Measurements from ENCODE around the gene PELO.
"Not testable (repeated sequence)": the region's sequence is repeated elsewhere in the genome, so short reads cannot be mapped to it uniquely, and the experiment has no call there.

PELO gene

DNA sequence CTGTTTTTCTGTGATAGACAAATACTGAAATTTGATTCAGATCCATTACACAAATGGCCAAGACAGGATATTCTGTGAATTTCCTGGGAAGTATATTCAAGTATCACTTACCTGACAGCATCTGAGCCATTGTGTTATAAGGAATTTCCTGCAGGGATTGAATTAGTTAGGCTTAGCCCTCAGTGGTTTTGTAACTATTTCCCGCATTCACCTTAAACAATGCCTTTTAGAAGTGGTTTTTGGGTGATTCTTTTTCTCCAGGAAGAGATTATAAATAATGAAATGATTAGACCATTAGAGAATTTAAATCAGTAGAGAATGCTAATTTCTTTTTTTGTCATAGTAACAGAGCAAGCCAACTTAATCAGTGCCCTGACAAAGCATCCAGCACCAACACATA lies 30.6 kb downstream of the PELO start:
- Histone ChIP-seq H3K9me3 (ENCODE audit: insufficient read depth, low read length) (no peaks in the 10 kb centered on the region), H3K9ac (ENCODE audit: insufficient read length, low read depth) (no peak overlapping the region), H3K4me1 (ENCODE audit: insufficient read depth, insufficient read length) (no peaks in the 10 kb centered on the region), H3K4me3 (ENCODE audit: insufficient read length, low read depth) (no peak overlapping the region), H3K36me3 (ENCODE audit: insufficient read depth, insufficient read length, low read length) (no peaks in the 10 kb centered on the region), H3K27me3 (ENCODE audit: insufficient read depth, insufficient read length) (no peaks in the 10 kb centered on the region)
- no peak for TF ChIP-seq ZNF274 (IDR thresholded peaks at IDR 0.05; ENCODE audit: low read depth, low read length)
- DNase-seq (ENCODE audit: low read depth, low spot score), result no peak

DNA sequence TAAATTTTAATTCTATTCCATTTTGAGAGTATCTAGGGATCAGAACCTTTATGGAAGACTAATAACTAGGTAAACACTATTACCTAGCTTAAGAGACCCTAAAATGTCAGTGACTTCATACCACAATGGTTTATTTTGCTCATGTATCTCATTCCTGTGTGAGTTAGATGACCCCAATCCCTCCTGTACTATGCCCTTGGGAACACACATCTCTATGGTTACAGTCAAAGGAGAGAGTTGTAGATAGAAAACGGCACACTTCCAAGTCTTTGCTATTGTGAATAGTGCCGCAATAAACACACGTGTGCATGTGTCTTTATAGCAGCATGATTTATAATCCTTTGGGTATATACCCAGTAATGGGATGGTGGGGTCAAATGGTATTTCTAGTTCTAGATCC lies 31.1 kb downstream of the PELO start:
- not testable (repeated sequence) for H3K9ac ChIP-seq (ENCODE audit: insufficient read length, low read depth); H3K4me1 ChIP-seq (ENCODE audit: insufficient read depth, insufficient read length)

GRCh38 chr5:52821901-52822300 lies 34.2 kb downstream of the PELO start:
- no peak for DNase-seq (ENCODE audit: low read depth, low spot score)
- H3K36me3 ChIP-seq (ENCODE audit: insufficient read depth, insufficient read length, low read length), result no peaks in the 10 kb centered on the region
- no peaks in the 10 kb centered on the region for H3K9me3 ChIP-seq (ENCODE audit: insufficient read depth, low read length)
- no peak overlapping the region for H3K4me3 ChIP-seq (ENCODE audit: insufficient read length, low read depth)
- no peaks in the 10 kb centered on the region for H3K27me3 ChIP-seq (ENCODE audit: insufficient read depth, insufficient read length)
- no peaks in the 10 kb centered on the region for H3K4me1 ChIP-seq (ENCODE audit: insufficient read depth, insufficient read length)
- H3K9ac ChIP-seq (ENCODE audit: insufficient read length, low read depth), result no peak overlapping the region
- TF ChIP-seq YY1 (IDR thresholded peaks at IDR 0.05; ENCODE audit: insufficient read depth, insufficient read length) (no peak), ZNF274 (IDR thresholded peaks at IDR 0.05; ENCODE audit: low read depth, low read length) (no peak), SUZ12 (IDR thresholded peaks at IDR 0.05; ENCODE audit: extremely low read depth, insufficient read depth, insufficient read length) (no peak)

More for the DNA sequence above, 31.1 kb downstream of the PELO start:
- not testable (repeated sequence) for H3K27me3 ChIP-seq (ENCODE audit: insufficient read depth, insufficient read length); H3K9me3 ChIP-seq (ENCODE audit: insufficient read depth, low read length); DNase-seq (ENCODE audit: low read depth, low spot score); H3K36me3 ChIP-seq (ENCODE audit: insufficient read depth, insufficient read length, low read length); H3K4me3 ChIP-seq (ENCODE audit: insufficient read length, low read depth)

DNA sequence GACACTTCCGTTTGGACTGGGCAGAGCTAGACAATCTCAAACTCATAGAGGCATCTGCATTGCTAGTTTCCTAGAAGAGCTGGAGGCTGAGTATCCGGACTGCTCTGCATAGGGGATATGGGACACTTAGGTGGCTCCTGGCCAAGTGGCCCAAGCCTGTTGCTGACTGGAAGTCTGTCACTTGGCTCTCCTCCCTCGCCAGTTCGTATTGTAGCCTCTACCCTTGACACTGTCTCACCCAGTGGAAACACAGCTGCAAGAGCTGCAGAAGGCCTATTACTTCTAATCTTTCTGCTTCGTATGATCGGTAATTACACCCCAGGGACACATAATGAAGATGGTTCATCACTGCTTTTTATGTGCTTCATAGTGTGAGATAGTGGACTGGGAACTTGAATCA lies 34.7 kb downstream of the PELO start:
- Histone ChIP-seq H3K4me1 (ENCODE audit: insufficient read depth, insufficient read length) (no peaks in the 10 kb centered on the region), H3K27me3 (ENCODE audit: insufficient read depth, insufficient read length) (no peaks in the 10 kb centered on the region), H3K36me3 (ENCODE audit: insufficient read depth, insufficient read length, low read length) (no peaks in the 10 kb centered on the region), H3K9ac (ENCODE audit: insufficient read length, low read depth) (no peak overlapping the region), H3K4me3 (ENCODE audit: insufficient read length, low read depth) (no peak overlapping the region), H3K9me3 (ENCODE audit: insufficient read depth, low read length) (no peaks in the 10 kb centered on the region)
- no peak for DNase-seq (ENCODE audit: low read depth, low spot score)
- no peak for TF ChIP-seq ZNF274 (IDR thresholded peaks at IDR 0.05; ENCODE audit: low read depth, low read length)
- TF ChIP-seq YY1 (IDR thresholded peaks at IDR 0.05; ENCODE audit: insufficient read depth, insufficient read length), result no peak
- TF ChIP-seq SUZ12 (IDR thresholded peaks at IDR 0.05; ENCODE audit: extremely low read depth, insufficient read depth, insufficient read length), result no peak

- no peaks in the 10 kb centered on the region for H3K36me3 ChIP-seq (ENCODE audit: insufficient read depth, insufficient read length, low read length)
- DNase-seq (ENCODE audit: low read depth, low spot score), result no peak
- no peak overlapping the region for H3K9ac ChIP-seq (ENCODE audit: insufficient read length, low read depth)
- no peak overlapping the region for H3K4me3 ChIP-seq (ENCODE audit: insufficient read length, low read depth)
- H3K27me3 ChIP-seq (ENCODE audit: insufficient read depth, insufficient read length), result no peaks in the 10 kb centered on the region
- H3K9me3 ChIP-seq (ENCODE audit: insufficient read depth, low read length), result no peaks in the 10 kb centered on the region; the same call in 1 of the 2 replicates
- TF ChIP-seq YY1 (IDR thresholded peaks at IDR 0.05; ENCODE audit: insufficient read depth, insufficient read length) (no peak), ZNF274 (IDR thresholded peaks at IDR 0.05; ENCODE audit: low read depth, low read length) (no peak), SUZ12 (IDR thresholded peaks at IDR 0.05; ENCODE audit: extremely low read depth, insufficient read depth, insufficient read length) (no peak)
- no peaks in the 10 kb centered on the region for H3K4me1 ChIP-seq (ENCODE audit: insufficient read depth, insufficient read length)
Observed at GRCh38 chr5:52824827-52825226, 37.1 kb downstream of the PELO start.

- Histone ChIP-seq H3K9me3 (ENCODE audit: insufficient read depth, low read length) (no peaks in the 10 kb centered on the region; the same call in 1 of the 2 replicates), H3K4me3 (ENCODE audit: insufficient read length, low read depth) (no peak overlapping the region), H3K27me3 (ENCODE audit: insufficient read depth, insufficient read length) (no peaks in the 10 kb centered on the region), H3K36me3 (ENCODE audit: insufficient read depth, insufficient read length, low read length) (no peaks in the 10 kb centered on the region), H3K4me1 (ENCODE audit: insufficient read depth, insufficient read length) (no peaks in the 10 kb centered on the region), H3K9ac (ENCODE audit: insufficient read length, low read depth) (no peak overlapping the region)
- TF ChIP-seq YY1 (IDR thresholded peaks at IDR 0.05; ENCODE audit: insufficient read depth, insufficient read length) (no peak), SUZ12 (IDR thresholded peaks at IDR 0.05; ENCODE audit: extremely low read depth, insufficient read depth, insufficient read length) (no peak), ZNF274 (IDR thresholded peaks at IDR 0.05; ENCODE audit: low read depth, low read length) (no peak)
- no peak for DNase-seq (ENCODE audit: low read depth, low spot score)
Observed at GRCh38 chr5:52825826-52826225, 38.1 kb downstream of the PELO start.

DNA sequence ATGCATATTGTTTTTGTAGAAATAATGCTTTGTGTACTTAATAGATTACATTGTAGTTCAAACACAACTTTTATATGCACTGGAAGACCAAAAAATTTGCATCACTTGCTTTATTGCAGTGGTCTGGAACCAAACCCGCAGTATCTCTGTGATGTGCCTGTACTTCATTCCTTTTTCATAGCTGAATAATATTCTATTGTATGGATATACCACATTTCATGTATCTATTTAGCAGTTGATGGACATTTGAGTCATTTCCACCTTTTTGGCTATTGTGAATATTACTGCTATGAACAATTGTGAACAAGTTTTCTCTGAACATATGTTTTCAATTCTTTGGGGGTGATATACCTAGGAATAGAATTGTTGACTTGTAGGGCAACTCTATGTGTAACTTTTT lies 40.1 kb downstream of the PELO start:
- no peak for DNase-seq (ENCODE audit: low read depth, low spot score)
- H3K36me3 ChIP-seq (ENCODE audit: insufficient read depth, insufficient read length, low read length), result no peaks in the 10 kb centered on the region
- H3K4me3 ChIP-seq (ENCODE audit: insufficient read length, low read depth), result no peak overlapping the region
- H3K27me3 ChIP-seq (ENCODE audit: insufficient read depth, insufficient read length), result no peaks in the 10 kb centered on the region
- no peaks in the 10 kb centered on the region for H3K4me1 ChIP-seq (ENCODE audit: insufficient read depth, insufficient read length)
- no peak for TF ChIP-seq ZNF274 (IDR thresholded peaks at IDR 0.05; ENCODE audit: low read depth, low read length)
- no peaks in the 10 kb centered on the region; the same call in 1 of the 2 replicates for H3K9me3 ChIP-seq (ENCODE audit: insufficient read depth, low read length)
- H3K9ac ChIP-seq (ENCODE audit: insufficient read length, low read depth), result no peak overlapping the region

GRCh38 chr5:52829664-52830063 lies 41.9 kb downstream of the PELO start:
- Histone ChIP-seq H3K27me3 (ENCODE audit: insufficient read depth, insufficient read length) (no peaks in the 10 kb centered on the region), H3K9me3 (ENCODE audit: insufficient read depth, low read length) (no peaks in the 10 kb centered on the region; the same call in 1 of the 2 replicates), H3K9ac (ENCODE audit: insufficient read length, low read depth) (no peak overlapping the region), H3K36me3 (ENCODE audit: insufficient read depth, insufficient read length, low read length) (no peaks in the 10 kb centered on the region), H3K4me1 (ENCODE audit: insufficient read depth, insufficient read length) (no peaks in the 10 kb centered on the region), H3K4me3 (ENCODE audit: insufficient read length, low read depth) (no peak overlapping the region)
- no peak for DNase-seq (ENCODE audit: low read depth, low spot score)
- TF ChIP-seq ZNF274 (IDR thresholded peaks at IDR 0.05; ENCODE audit: low read depth, low read length) (no peak), YY1 (IDR thresholded peaks at IDR 0.05; ENCODE audit: insufficient read depth, insufficient read length) (no peak), SUZ12 (IDR thresholded peaks at IDR 0.05; ENCODE audit: extremely low read depth, insufficient read depth, insufficient read length) (no peak)

Data from NT2/D1 (cell line).